ENCODE results near the gene COL27A1.
"Not testable (repeated sequence)": the region's sequence is repeated elsewhere in the genome, so short reads cannot be mapped to it uniquely, and the experiment has no call there.

COL27A1 gene

DNA sequence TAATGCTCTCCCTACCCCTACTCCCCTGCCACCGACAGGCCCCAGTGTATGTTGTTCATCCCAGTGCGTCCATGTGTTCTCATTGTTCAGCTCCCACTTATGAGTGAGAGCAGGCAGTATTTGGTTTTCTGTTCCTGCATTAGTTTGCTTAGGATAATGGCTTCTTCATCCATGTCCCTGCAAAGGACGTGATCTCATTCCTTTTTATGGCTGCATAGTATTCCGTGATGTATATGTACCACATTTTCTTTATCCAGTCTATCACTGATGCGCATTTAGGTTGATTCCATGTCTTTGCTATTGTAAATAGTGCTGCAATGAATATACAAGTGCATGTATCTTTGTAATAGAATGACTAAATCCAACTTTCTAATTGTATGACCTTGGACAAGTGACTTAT is 36.1 kb downstream of the COL27A1 start:
- H3K9ac ChIP-seq (ENCODE audit: low read length); H4K5ac ChIP-seq (ENCODE audit: low read length); H3K27ac ChIP-seq (ENCODE audit: low read depth, low read length); H2BK5ac ChIP-seq (ENCODE audit: low read length); H3K4me1 ChIP-seq (ENCODE audit: control insufficient read depth, low read depth, low read length); H4K8ac ChIP-seq (ENCODE audit: low read depth, low read length); H3K4ac ChIP-seq (ENCODE audit: low read depth, low read length); DNase-seq; H2AK5ac ChIP-seq (ENCODE audit: low read length); H3K18ac ChIP-seq (ENCODE audit: low read length); H3K4me2 ChIP-seq (ENCODE audit: low read length); H3K23ac ChIP-seq (ENCODE audit: low read length); H2BK15ac ChIP-seq (replicated peaks; ENCODE audit: low read depth); H2BK120ac ChIP-seq (ENCODE audit: low read depth, low read length); H3K79me1 ChIP-seq (ENCODE audit: low read length); H3K27me3 ChIP-seq (ENCODE audit: insufficient read depth, low read length, poor library complexity); H3K79me2 ChIP-seq (ENCODE audit: control insufficient read depth, insufficient read depth, low read length); H3K56ac ChIP-seq (ENCODE audit: low read length); H3K36me3 ChIP-seq (ENCODE audit: control insufficient read depth, insufficient read depth, low read length); H3K4me3 ChIP-seq (ENCODE audit: low read length): not testable (repeated sequence)
- WGBS (ENCODE audit: extremely low coverage, insufficient coverage, low lambda C conversion rate): no CpG with 5 or more reads among the region's 5 CpGs

DNA sequence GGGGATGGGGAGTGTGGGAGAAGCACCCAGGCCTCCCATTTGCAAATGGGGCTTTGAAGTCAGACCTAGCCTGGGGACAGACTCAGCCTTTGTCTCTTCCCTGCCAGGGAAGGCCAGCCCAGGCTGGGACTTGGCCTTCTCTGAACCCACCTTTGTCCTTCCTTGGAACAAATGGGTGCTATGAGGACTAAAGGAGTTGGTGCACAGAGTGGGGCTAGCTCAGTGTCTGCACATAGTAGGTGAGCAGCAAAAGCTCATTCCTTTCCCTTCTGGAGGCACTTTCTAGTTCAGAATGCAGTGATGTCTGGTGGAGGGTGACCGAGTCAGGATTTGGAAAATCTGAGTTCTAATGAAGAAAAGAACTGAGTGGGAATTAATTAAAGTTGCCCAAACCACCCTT is 37.2 kb downstream of the COL27A1 start:
- Histone ChIP-seq H3K79me1 (ENCODE audit: low read length) (no peaks in the 10 kb centered on the region), H3K4ac (ENCODE audit: low read depth, low read length) (no peak overlapping the region), H3K36me3 (ENCODE audit: control insufficient read depth, insufficient read depth, low read length) (no peaks in the 10 kb centered on the region), H4K5ac (ENCODE audit: low read length) (no peak overlapping the region), H3K9ac (ENCODE audit: low read length) (no peak overlapping the region), H4K8ac (ENCODE audit: low read depth, low read length) (no peak overlapping the region), H3K4me1 (ENCODE audit: control insufficient read depth, low read depth, low read length) (no peaks in the 10 kb centered on the region), H2BK5ac (ENCODE audit: low read length) (no peak overlapping the region), H3K79me2 (ENCODE audit: control insufficient read depth, insufficient read depth, low read length) (no peaks in the 10 kb centered on the region), H3K18ac (ENCODE audit: low read length) (no peak overlapping the region), H2AK5ac (ENCODE audit: low read length) (no peak overlapping the region), H3K56ac (ENCODE audit: low read length) (no peak overlapping the region), H3K4me2 (ENCODE audit: low read length) (no peak overlapping the region), H3K27me3 (ENCODE audit: insufficient read depth, low read length, poor library complexity) (no peaks in the 10 kb centered on the region), H2BK15ac (replicated peaks; ENCODE audit: low read depth) (no peak overlapping the region), H3K23ac (ENCODE audit: low read length) (no peak overlapping the region), H3K4me3 (ENCODE audit: low read length) (no peak overlapping the region), H2BK120ac (ENCODE audit: low read depth, low read length) (no peak overlapping the region), H3K27ac (ENCODE audit: low read depth, low read length) (no peak overlapping the region)
- no peak for DNase-seq
- no CpG with 5 or more reads among the region's 1 CpG for WGBS (ENCODE audit: extremely low coverage, insufficient coverage, low lambda C conversion rate)

DNA sequence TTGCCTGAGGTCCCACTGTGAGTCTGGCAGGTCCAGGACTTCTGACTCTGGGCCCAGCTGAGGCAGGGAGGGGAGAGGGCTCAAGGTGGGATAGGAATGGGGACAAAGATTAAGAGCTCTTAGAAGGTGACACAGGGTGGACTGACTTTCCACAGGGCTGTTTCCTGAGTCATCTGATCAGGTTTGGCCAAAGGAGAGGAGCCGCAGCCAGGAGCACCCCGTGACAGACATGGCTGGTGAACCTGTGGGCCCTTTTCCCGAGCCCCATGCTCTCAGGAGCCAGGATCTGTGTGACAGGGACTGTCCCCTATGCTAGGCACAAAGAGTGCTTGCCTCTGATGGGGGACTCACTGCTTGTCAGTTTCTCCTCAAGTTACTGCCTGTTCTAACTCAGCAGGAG is 37.8 kb downstream of the COL27A1 start:
- no peak overlapping the region for H3K56ac ChIP-seq (ENCODE audit: low read length)
- H2AK5ac ChIP-seq (ENCODE audit: low read length): no peak overlapping the region
- no peak overlapping the region for H3K4me2 ChIP-seq (ENCODE audit: low read length)
- no peak overlapping the region for H2BK5ac ChIP-seq (ENCODE audit: low read length)
- DNase-seq: no peak
- no peak overlapping the region for H3K23ac ChIP-seq (ENCODE audit: low read length)
- no peak overlapping the region for H2BK120ac ChIP-seq (ENCODE audit: low read depth, low read length)
- H3K79me1 ChIP-seq (ENCODE audit: low read length): no peaks in the 10 kb centered on the region
- H4K5ac ChIP-seq (ENCODE audit: low read length): no peak overlapping the region
- H3K36me3 ChIP-seq (ENCODE audit: control insufficient read depth, insufficient read depth, low read length): no peaks in the 10 kb centered on the region
- H4K8ac ChIP-seq (ENCODE audit: low read depth, low read length): no peak overlapping the region
- no peak overlapping the region for H3K4me3 ChIP-seq (ENCODE audit: low read length)
- H3K4me1 ChIP-seq (ENCODE audit: control insufficient read depth, low read depth, low read length): no peaks in the 10 kb centered on the region
- no peak overlapping the region for H2BK15ac ChIP-seq (replicated peaks; ENCODE audit: low read depth)
- no peak overlapping the region for H3K4ac ChIP-seq (ENCODE audit: low read depth, low read length)
- H3K9ac ChIP-seq (ENCODE audit: low read length): no peak overlapping the region
- H3K18ac ChIP-seq (ENCODE audit: low read length): no peak overlapping the region
- no peaks in the 10 kb centered on the region for H3K27me3 ChIP-seq (ENCODE audit: insufficient read depth, low read length, poor library complexity)
- no CpG with 5 or more reads among the region's 3 CpGs for WGBS (ENCODE audit: extremely low coverage, insufficient coverage, low lambda C conversion rate)
- no peak overlapping the region for H3K27ac ChIP-seq (ENCODE audit: low read depth, low read length)
- H3K79me2 ChIP-seq (ENCODE audit: control insufficient read depth, insufficient read depth, low read length): no peaks in the 10 kb centered on the region

DNA sequence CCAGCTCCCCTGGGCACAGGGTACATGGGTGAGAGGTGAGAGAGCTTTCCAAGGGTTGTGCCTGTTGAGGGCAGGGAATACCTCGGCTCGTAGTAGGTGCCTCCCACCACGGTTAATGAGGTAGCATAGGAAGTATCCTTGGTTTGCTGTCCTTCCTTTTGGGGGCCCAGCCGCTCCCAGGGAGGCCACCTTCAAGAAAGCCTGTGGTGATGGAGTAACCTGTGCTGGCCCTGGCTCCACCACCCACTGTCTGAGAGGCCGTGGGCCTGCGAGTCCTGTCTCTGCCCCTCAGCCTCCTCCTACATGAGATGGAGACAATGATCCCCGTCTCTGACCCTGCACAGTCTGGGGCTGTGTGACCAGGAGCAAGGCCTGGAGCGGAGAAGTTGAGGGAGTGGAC is 40.8 kb downstream of the COL27A1 start:
- no peak overlapping the region for H4K5ac ChIP-seq (ENCODE audit: low read length)
- H3K79me1 ChIP-seq (ENCODE audit: low read length): no peaks in the 10 kb centered on the region
- H3K56ac ChIP-seq (ENCODE audit: low read length): no peak overlapping the region
- H3K4me3 ChIP-seq (ENCODE audit: low read length): no peak overlapping the region
- H3K27me3 ChIP-seq (ENCODE audit: insufficient read depth, low read length, poor library complexity): no peaks in the 10 kb centered on the region
- H2BK15ac ChIP-seq (replicated peaks; ENCODE audit: low read depth): no peak overlapping the region
- no peaks in the 10 kb centered on the region for H3K36me3 ChIP-seq (ENCODE audit: control insufficient read depth, insufficient read depth, low read length)
- H3K18ac ChIP-seq (ENCODE audit: low read length): no peak overlapping the region
- H3K9ac ChIP-seq (ENCODE audit: low read length): no peak overlapping the region
- H2BK5ac ChIP-seq (ENCODE audit: low read length): no peak overlapping the region
- no peak overlapping the region for H3K23ac ChIP-seq (ENCODE audit: low read length)
- no peak overlapping the region for H3K27ac ChIP-seq (ENCODE audit: low read depth, low read length)
- H2AK5ac ChIP-seq (ENCODE audit: low read length): no peak overlapping the region
- no peaks in the 10 kb centered on the region for H3K4me1 ChIP-seq (ENCODE audit: control insufficient read depth, low read depth, low read length)
- WGBS (ENCODE audit: extremely low coverage, insufficient coverage, low lambda C conversion rate): no CpG with 5 or more reads among the region's 8 CpGs
- H3K4ac ChIP-seq (ENCODE audit: low read depth, low read length): no peak overlapping the region
- no peak overlapping the region for H4K8ac ChIP-seq (ENCODE audit: low read depth, low read length)
- no peak overlapping the region for H3K4me2 ChIP-seq (ENCODE audit: low read length)
- no peak overlapping the region for H2BK120ac ChIP-seq (ENCODE audit: low read depth, low read length)
- DNase-seq: no peak
- no peaks in the 10 kb centered on the region for H3K79me2 ChIP-seq (ENCODE audit: control insufficient read depth, insufficient read depth, low read length)

DNA sequence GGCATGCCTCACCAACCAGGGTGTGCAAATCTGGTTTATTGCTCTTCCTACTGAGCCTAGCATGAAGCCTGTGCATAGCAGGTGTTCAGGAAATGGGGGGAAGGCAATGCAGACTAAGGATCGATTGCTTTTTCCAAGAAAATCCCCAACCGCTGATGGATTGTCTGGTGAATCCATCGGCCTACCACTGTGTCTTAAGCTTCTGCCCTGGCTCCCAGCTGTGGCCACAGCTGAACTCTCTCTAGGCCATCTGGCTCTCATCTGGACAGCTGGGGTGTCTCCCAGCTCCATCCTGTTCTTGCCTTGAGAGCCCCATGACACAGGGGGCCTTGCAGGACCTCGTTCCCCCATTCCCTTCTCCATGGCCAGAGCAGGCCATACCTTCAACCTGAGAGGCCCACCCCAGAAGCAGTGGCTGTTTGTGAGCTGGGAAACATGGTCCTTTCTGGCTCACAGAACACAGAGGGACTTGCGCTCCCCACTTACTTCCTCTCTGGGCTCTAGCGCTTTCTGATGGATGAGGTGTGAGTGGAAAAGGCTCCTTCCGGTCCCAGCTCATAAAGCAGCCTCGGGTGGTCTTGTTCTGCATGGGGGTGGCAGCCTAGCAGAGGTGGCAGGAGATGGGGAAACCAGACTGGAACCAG is 41.8 kb downstream of the COL27A1 start:
- no peak overlapping the region for H4K5ac ChIP-seq (ENCODE audit: low read length)
- DNase-seq: no peak
- no peak overlapping the region for H3K56ac ChIP-seq (ENCODE audit: low read length)
- H4K8ac ChIP-seq (ENCODE audit: low read depth, low read length): no peak overlapping the region
- H2AK5ac ChIP-seq (ENCODE audit: low read length): no peak overlapping the region
- H2BK5ac ChIP-seq (ENCODE audit: low read length): no peak overlapping the region
- H3K27me3 ChIP-seq (ENCODE audit: insufficient read depth, low read length, poor library complexity): no peaks in the 10 kb centered on the region
- H2BK15ac ChIP-seq (replicated peaks; ENCODE audit: low read depth): no peak overlapping the region
- no peaks in the 10 kb centered on the region for H3K79me2 ChIP-seq (ENCODE audit: control insufficient read depth, insufficient read depth, low read length)
- no peak overlapping the region for H3K18ac ChIP-seq (ENCODE audit: low read length)
- H3K9ac ChIP-seq (ENCODE audit: low read length): no peak overlapping the region
- no peak overlapping the region for H2BK120ac ChIP-seq (ENCODE audit: low read depth, low read length)
- no peak overlapping the region for H3K23ac ChIP-seq (ENCODE audit: low read length)
- H3K79me1 ChIP-seq (ENCODE audit: low read length): no peaks in the 10 kb centered on the region
- no peak overlapping the region for H3K4me2 ChIP-seq (ENCODE audit: low read length)
- no peaks in the 10 kb centered on the region for H3K36me3 ChIP-seq (ENCODE audit: control insufficient read depth, insufficient read depth, low read length)
- H3K4me1 ChIP-seq (ENCODE audit: control insufficient read depth, low read depth, low read length): no peaks in the 10 kb centered on the region
- WGBS (ENCODE audit: extremely low coverage, insufficient coverage, low lambda C conversion rate): no CpG with 5 or more reads among the region's 8 CpGs
- no peak overlapping the region for H3K4ac ChIP-seq (ENCODE audit: low read depth, low read length)
- H3K4me3 ChIP-seq (ENCODE audit: low read length): no peak overlapping the region
- no peak overlapping the region for H3K27ac ChIP-seq (ENCODE audit: low read depth, low read length)
